CD4-positive, alpha-beta T cell treated with Interferon gamma for 1 hour (primary cell): ENCODE results near the gene SCP2.

Experiments
- DNase-seq: peaks from one replicate; pipeline ENCODE4 v3.0.0-alpha.2; 2020

The SCP2 gene

DNA sequence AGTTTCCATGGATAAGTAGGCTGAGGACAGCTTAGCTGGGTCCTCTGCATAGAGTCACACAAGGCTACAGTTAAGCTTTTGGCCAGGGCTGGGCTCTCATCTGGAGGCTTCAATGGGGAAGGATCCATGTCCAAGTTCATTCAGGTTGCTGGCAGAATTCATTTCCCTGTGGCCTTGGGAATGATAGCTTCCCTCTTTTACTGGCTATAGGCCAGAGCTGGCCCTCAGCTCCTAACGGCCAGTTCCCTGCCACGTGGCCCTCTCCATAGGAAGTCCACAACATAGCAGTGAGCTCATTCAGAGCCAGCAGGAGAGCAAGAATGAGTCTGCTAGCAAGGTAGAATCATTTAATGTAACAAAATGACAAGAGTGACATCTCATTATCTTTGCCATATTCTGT, 119.9 kb downstream of the SCP2 start:
- DNase-seq = no peak

DNA sequence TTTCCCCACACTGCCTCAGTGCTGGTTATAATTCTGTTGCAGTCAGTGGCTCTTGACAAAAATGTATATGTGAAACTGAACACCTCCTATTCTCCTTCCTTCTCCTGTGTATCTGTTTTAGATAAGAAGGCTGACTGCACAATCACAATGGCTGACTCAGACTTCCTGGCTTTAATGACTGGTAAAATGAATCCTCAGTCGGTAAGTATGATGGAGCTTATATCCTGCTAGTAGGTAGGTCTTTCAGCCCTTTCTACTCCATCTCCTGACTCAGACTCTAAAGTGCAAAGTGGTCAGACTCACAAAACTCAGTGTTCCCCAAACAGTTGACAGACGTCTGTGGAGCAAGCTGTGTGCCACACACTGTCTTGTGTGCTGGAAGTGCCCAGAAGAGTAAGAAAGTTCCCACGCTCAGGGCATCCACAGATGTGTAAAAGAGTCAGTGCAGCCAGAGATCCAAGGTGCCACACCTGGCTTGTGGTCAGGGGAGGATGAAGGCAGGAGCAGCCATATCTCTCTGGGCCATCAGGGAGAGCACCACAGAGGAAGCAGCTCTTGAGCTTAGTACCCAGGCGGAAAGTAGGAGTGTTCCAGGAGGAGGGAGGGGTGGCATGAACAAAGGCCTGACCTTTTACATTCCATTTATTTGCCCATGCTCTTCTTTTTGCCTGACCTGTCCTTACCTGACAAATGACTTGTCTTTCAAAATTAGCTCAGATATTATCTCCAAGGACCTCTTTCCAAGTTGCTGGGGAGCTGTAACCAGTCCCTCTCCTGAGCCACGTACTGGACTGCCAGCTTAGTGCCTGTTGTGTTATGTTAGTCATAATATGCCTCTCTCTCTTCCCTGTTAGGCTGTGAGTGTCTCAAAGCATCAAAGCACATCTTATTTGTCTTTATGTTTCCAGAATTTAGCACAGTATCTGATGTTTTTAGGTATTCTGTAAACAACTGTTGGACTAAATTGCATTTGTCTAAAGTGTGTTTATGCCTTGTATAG, 121.0 kb downstream of the SCP2 start:
- no peak for DNase-seq

GRCh38 chr1:53048960-53049573, 122.0 kb downstream of the SCP2 start:
- DNase-seq = no peak

DNA sequence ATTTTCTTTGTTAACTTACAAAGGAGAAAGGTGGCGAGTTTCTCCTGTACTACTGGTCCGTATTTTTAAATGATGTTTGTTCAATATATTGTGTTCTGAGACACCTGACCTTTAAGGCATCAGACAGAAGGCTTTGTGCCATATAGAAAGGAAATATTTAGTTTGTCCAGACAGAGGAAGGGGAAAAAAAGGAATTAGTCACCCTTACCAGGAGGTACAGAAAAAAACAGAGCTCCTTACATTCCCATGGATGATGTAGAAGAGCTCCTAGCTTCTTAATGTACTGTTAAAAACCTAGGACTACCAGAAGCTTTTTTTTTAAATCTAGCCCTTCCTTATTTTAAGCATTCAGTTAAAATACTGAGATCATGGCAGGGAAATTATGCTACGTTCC, 122.5 kb downstream of the SCP2 start:
- no peak for DNase-seq

- no peak for DNase-seq
These were observed 123.2 kb downstream of the SCP2 start for GRCh38 chr1:53050310-53050709.

GRCh38 chr1:53051676-53052075, 124.6 kb downstream of the SCP2 start:
- DNase-seq = no peak

DNA sequence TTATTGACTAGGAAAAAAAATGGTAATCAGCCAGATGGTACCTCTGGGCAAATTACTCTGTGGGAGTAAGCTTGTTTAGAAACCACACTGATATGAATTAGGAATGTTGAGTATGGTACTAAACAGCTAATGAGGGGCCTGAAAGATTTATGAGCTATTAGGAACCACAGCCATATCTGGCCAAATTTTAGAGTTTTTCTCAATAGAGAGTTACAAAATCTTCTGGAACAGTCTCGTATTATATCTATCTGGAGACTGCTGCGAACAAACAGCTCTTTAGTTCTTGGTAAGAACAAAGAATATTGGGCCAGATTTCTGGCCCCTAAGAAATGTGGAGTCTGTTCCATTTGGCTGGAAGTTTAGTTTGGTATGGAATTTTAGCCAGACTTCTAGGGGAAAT, 130.1 kb downstream of the SCP2 start:
- DNase-seq = no peak

DNA sequence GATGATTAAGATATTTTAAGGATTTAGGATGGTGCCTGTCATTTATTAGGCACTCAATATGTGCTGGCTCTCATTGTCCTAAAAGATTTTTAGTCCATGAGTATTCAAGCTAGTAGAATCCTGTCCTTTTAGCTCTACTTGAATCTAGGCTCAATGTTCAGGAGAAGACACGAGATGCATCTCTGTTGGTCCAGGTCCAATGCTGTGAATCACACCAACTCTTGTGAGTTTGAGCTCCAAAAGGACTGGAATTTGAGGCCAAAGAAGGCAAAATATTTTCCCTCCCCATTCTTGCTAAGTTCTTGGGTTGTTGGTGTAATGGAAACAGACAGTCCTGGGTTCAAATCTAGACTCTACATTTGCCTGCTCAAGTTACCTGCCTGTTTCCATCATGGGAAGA, 133.5 kb downstream of the SCP2 start:
- no peak for DNase-seq

GRCh38 chr1:53061123-53061858, 134.2 kb downstream of the SCP2 start:
- DNase-seq = no peak

- DNase-seq = no peak
These were observed 135.0 kb downstream of the SCP2 start, which contains the start of gene PODN for GRCh38 chr1:53061859-53062707. PODN (plus strand) TSS chr1:53062213; CDS start chr1:53069856, 7,643 bp downstream.

DNA sequence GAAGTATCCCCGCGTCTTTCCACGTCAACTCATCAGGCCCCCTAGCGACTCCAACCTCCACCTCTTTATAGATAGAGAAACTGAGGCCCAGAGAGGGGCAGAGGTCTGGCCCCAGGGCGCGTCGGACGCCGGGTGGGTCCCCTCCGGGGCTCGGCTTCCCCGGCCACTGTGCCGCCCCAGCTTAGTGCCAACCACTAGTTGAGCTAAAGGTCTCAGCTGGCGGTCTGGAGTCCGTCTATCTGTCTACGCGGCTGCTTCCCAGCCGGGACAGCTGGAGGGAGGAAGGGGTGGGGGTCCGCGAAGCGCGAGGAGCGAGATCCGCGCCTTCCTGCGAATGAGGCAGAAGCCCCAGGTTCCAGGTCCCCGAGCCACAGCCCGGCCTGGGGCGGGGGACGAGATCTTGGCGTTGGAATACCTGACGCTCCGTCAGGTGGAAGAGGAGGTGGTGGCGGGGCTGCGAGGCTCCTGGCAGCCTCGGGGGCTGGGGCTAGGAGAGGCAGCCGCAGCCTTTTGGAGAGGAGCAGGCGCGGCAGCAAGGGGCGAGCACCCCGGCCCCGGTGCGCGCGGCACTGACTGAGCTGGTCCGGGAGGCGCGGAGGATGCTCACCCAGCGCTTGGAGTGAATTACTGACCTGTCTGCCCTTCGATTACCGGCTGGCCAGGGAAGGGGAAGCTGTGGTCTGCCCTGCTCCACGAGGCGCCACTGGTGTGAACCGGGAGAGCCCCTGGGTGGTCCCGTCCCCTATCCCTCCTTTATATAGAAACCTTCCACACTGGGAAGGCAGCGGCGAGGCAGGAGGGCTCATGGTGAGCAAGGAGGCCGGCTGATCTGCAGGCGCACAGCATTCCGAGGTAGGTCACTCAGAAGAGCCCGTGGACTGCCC, 135.9 kb downstream of the SCP2 start:
- no peak for DNase-seq

DNA sequence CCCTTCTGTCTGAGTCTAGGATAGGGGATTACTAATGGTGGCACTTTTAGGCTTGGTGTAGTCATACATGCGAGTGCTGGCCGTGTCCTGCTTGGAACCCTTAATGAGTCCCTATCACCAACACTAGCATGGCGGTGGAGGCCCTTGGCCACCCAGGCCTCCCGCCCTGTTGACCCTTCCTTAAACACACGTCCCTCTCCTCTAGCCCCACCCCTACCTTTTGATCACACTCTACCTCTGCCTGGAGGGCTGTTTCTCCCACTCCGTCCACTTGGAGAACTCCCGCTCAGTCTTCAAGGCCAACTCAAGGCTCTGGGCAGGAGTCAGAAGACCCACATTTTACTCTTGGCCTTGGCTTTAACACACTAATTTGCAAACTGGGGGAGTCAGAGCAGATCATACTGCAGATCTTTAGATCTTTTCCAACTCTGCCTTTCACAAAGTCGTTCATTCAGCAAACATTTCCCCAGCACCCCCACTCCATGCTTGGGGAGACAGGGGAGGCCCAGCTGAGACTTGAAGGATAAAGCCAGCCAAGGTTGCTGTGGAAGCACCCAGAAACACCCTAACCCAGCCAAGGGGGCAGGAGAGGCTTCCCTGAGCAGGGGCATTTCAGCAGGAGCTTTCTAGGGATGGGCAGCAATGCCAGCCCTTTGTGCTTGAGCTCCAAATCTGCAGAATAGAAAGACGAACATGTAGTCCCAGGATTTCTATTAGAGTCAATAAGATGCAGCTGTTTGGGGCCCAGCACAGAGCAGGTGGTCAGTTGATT, 136.9 kb downstream of the SCP2 start:
- no peak for DNase-seq

DNA sequence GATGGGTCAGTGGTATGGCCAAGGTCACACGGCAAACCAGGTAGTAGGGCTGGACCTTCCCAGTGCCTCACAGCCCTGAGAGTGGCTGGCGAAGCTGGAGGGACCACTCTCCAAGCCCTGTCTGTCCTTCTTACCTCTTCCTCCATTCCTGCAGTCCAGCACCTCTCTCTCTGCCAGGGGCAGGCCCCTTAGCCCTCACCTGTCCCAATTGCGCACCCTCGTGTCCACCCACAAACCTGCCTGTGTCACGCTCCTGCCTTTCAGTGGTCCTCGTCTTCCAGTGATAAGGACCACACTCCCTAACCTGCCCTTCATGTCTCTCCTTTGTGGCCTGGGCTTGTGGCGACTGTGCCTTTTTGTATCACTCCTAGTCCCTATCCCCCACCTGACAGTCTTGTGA, 138.3 kb downstream of the SCP2 start:
- DNase-seq = no peak

GRCh38 chr1:53066488-53066887, 139.4 kb downstream of the SCP2 start:
- DNase-seq = no peak

GRCh38 chr1:53066891-53067738, 140.0 kb downstream of the SCP2 start:
- DNase-seq = no peak

DNA sequence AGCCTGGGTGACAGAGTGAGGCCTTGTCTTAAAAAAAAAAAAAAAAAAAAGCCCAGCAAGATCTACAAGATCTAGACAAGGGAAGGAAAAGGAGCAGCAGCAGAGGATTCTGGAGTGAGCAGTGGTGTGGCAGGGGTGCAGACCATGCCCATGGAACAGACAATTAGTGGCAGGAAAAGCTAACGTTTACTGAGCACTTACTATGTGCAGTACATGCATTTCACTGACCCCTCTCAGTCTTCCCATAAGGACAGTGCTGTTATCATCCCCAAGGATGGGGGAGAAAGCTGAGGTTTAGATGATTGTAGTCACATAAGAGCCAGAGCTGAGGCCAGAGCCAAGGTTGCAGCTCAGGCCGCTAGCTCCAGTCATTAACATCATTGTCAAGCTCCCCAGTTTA, 140.8 kb downstream of the SCP2 start:
- DNase-seq = no peak

DNA sequence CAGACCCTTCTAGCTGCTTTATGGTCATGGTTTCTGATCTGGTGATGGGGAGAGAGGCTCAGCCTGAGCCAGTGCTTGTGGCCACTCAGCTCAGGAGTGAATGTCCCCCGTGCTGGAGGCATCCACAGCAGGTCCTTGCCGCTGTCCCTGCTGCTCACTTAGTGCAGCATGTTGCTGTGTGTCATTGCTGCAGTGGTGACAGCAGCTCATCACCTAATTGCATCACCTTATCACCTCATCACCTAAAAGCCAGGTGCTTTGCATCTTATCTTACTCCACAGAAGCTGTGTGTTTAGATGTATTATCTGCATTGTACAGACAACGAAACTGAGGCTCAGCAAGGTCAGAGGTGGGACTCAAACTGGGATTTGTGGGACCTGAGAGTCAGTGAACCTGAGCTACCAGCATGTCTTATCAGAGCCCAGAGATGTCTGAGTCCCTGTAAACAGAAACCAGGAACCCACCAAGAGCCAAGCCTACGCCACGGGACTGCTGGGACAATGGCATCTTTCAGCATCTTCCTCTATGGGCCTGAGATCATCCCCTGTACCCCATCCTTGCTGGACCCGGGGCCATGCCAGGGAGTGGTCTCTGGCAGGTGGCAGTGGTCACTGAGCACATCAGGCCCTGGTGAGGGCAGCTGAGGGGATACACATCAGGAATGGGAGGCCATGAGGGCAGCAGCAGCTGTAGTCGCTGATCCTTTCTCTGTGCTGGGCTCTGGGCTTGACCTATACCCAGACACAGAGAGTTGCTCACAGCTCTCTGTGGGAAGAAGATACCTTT, 141.4 kb downstream of the SCP2 start:
- DNase-seq = no peak

DNA sequence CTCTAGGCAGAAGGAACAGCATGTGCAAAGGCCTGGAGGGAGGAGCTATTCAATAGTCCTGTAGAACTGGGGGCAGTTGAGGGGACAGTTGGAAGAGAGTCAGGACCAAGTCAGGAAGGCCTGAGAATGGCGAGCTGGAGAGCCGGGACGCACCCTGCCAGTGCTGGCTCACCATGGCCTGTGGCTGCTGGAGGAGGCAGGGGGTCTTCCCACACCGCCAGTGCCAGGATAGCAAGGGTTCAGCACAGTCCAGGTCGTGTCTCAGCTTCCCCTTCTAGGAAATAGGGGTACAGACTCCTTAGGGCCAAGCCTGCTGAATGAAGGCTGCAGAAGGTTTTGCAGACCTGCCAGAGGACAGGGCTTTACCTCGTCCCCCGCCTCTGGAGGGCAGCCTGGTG, 142.2 kb downstream of the SCP2 start:
- DNase-seq = no peak
